A673 (cell line): ENCODE measurements around the gene NAV1. TPM values are rescaled to one million over a fixed set of nuclear protein-coding genes. Genes with fewer than 3 reads are reported as not detected.

Experiments
- BruUV-seq: library from RNA; stranded (reverse); fragments of 400-500 nt; replicated peaks from 2 replicates; lab custom pipeline; 2021; lab: Mats Ljungman, UMichigan
- CTCF ChIA-PET: fragments of 300-600 bp; sonication (Branson Sonifier 250); formaldehyde crosslinking; loops from one replicate; lab custom pipeline; 2022; ENCODE audit warnings: antibody characterized with exemption; lab: Charles Lee
- POLR2A ChIA-PET: fragments of 300-600 bp; sonication (Branson Sonifier 250); formaldehyde crosslinking; loops from one replicate; lab custom pipeline; 2022; ENCODE audit warnings: antibody characterized with exemption; ENCODE audit not compliant: low non-redundant PET; lab: Charles Lee
- DNase-seq: peaks from one replicate; pipeline ENCODE4 v3.0.0-alpha.2; 2015; ENCODE audit warnings: low spot score
- H3K27ac ChIP-seq: fragments of 200-600 bp; sonication (generic); 2 replicates; pipeline ENCODE4 v1.5.1; 2016; ENCODE audit warnings: mixed run types, low read depth, mild to moderate bottlenecking, mixed read lengths, antibody characterized with exemption, low read length; ENCODE audit not compliant: poor library complexity, severe bottlenecking
- H3K27me3 ChIP-seq: fragments of 200-600 bp; sonication (generic); replicated peaks from 2 replicates; pipeline ENCODE4 v1.6.1; 2017; ENCODE audit warnings: mixed run types, low read depth, mild to moderate bottlenecking, mixed read lengths, antibody characterized with exemption, low read length; ENCODE audit not compliant: insufficient read depth, poor library complexity
- H3K36me3 ChIP-seq: fragments of 200-600 bp; sonication (generic); 2 replicates; pipeline ENCODE4 v1.6.1; 2016; ENCODE audit warnings: mixed run types, mild to moderate bottlenecking, mixed read lengths, antibody characterized with exemption, low read length; ENCODE audit not compliant: insufficient read depth, poor library complexity, severe bottlenecking
- H3K4me1 ChIP-seq: fragments of 200-600 bp; sonication (generic); 2 replicates; pipeline ENCODE4 v1.6.1; 2017; ENCODE audit warnings: mixed run types, mild to moderate bottlenecking, mixed read lengths, antibody characterized with exemption, low read length; ENCODE audit not compliant: insufficient read depth, poor library complexity, severe bottlenecking
- H3K4me3 ChIP-seq: fragments of 200-600 bp; sonication (generic); 2 replicates; pipeline ENCODE4 v1.5.1; 2016; ENCODE audit warnings: low read depth, mixed run types, mild to moderate bottlenecking, mixed read lengths, low read length; ENCODE audit not compliant: poor library complexity, severe bottlenecking
- H3K9me3 ChIP-seq: fragments of 200-600 bp; sonication (generic); 2 replicates; pipeline ENCODE4 v1.6.1; 2016; ENCODE audit warnings: mixed run types, low read depth, mild to moderate bottlenecking, mixed read lengths, antibody characterized with exemption, low read length; ENCODE audit not compliant: poor library complexity, severe bottlenecking
- EZH2 ChIP-seq: fragments of 200-600 bp; sonication (generic); IDR thresholded peaks from 2 replicates; pipeline ENCODE4 v1.6.1; 2017; ENCODE audit warnings: borderline replicate concordance, low read depth, mild to moderate bottlenecking, mixed read lengths, antibody characterized with exemption, low read length; ENCODE audit not compliant: poor library complexity, severe bottlenecking
- intact Hi-C: fragments of 100-400 bp; cut with micrococcal nuclease; formaldehyde crosslinking; loops from one replicate; pipeline ENCODE4 v1.10.0; 2022; ENCODE audit not compliant: unreplicated experiment
- total RNA-seq: library from RNA; stranded (reverse); gene quantifications from 2 replicates; pipeline ENCODE4 v1.2.3, GENCODE V29; 2021
- TF ChIP-seq, protein P1 (sequence below): fragments of 300-800, 200-600 bp; sonication (generic); conservative IDR thresholded peaks from 2 replicates; pipeline ENCODE4 v1.5.1; 2017; ENCODE audit warnings: low read depth, mild to moderate bottlenecking, antibody characterized with exemption, low read length, moderate library complexity, mixed read lengths

Gene NAV1
- total RNA-seq, 1 experiment from 2014 or later: 48.2 TPM

GRCh38 chr1:201554190-201554600, 15.3 kb downstream of the NAV1 start:
- Histone ChIP-seq H3K4me3 (no peak overlapping the region), H3K4me1 (peaks cover 19% of the 10 kb centered on the region), H3K27me3 (no peaks in the 10 kb centered on the region), H3K27ac (peak overlapping the region; percentile 1), H3K36me3 (no peaks in the 10 kb centered on the region), H3K9me3 (no peaks in the 10 kb centered on the region)
- no peak for DNase-seq
- ChIA-PET POLR2A (no interaction called here), CTCF (no interaction called here)
- no TSS peak for BruUV-seq
- TF ChIP-seq, protein P1, sequence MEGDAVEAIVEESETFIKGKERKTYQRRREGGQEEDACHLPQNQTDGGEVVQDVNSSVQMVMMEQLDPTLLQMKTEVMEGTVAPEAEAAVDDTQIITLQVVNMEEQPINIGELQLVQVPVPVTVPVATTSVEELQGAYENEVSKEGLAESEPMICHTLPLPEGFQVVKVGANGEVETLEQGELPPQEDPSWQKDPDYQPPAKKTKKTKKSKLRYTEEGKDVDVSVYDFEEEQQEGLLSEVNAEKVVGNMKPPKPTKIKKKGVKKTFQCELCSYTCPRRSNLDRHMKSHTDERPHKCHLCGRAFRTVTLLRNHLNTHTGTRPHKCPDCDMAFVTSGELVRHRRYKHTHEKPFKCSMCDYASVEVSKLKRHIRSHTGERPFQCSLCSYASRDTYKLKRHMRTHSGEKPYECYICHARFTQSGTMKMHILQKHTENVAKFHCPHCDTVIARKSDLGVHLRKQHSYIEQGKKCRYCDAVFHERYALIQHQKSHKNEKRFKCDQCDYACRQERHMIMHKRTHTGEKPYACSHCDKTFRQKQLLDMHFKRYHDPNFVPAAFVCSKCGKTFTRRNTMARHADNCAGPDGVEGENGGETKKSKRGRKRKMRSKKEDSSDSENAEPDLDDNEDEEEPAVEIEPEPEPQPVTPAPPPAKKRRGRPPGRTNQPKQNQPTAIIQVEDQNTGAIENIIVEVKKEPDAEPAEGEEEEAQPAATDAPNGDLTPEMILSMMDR: no peak
- no peak for TF ChIP-seq EZH2
- intact Hi-C loops: no loop called here

GRCh38 chr1:201554789-201555592, 16.1 kb downstream of the NAV1 start:
- H3K4me3 ChIP-seq: no peak overlapping the region
- no peak for TF ChIP-seq EZH2
- TF ChIP-seq, protein P1: no peak
- intact Hi-C loops: loop anchor here (5.0 kb wide), 1 partner anchor 307 kb away; no protein-coding TSS in a partner anchor
- no peaks in the 10 kb centered on the region for H3K27me3 ChIP-seq
- no peak for DNase-seq
- H3K36me3 ChIP-seq: no peaks in the 10 kb centered on the region
- peaks cover 27% of the 10 kb centered on the region for H3K4me1 ChIP-seq
- ChIA-PET CTCF (interaction anchor here (1.3 kb wide), 1 partner anchor 240 kb away, joined by 7 read pairs; no protein-coding TSS in a partner anchor), POLR2A (no interaction called here)
- no peak overlapping the region for H3K27ac ChIP-seq
- no TSS peak for BruUV-seq
- H3K9me3 ChIP-seq: no peaks in the 10 kb centered on the region

DNA sequence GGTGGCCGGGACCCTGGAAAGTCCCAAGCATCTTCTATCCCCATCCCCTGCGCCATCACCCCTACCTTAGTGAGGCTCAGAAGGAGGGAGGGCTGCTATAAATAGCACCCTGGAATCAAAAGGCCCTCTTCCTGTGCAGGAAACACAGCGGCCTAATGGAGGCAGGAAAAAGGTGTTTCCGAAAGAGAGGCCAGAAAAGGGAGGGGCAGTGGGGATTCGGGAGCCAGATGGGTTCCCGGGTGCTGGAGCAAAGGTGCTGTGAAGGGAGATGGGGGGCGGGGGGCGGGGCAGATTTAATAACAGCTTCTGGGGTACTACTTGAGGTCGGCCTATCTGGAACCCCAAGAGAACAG, 16.6 kb downstream of the NAV1 start:
- CTCF ChIA-PET: interaction anchor here (1.3 kb wide), 1 partner anchor 239 kb away, joined by 7 read pairs; no protein-coding TSS in a partner anchor
- Histone ChIP-seq H3K9me3 (no peaks in the 10 kb centered on the region), H3K4me3 (no peak overlapping the region), H3K27ac (no peak overlapping the region), H3K36me3 (no peaks in the 10 kb centered on the region), H3K27me3 (no peaks in the 10 kb centered on the region), H3K4me1 (peaks cover 30% of the 10 kb centered on the region)
- DNase-seq: no peak
- POLR2A ChIA-PET: no interaction called here
- TF ChIP-seq EZH2: no peak
- TF ChIP-seq, protein P1: no peak
- BruUV-seq: no TSS peak
- intact Hi-C loops: loop anchor here (5.0 kb wide), 1 partner anchor 307 kb away; no protein-coding TSS in a partner anchor
